ENCODE data around the gene KLC3.

DNA sequence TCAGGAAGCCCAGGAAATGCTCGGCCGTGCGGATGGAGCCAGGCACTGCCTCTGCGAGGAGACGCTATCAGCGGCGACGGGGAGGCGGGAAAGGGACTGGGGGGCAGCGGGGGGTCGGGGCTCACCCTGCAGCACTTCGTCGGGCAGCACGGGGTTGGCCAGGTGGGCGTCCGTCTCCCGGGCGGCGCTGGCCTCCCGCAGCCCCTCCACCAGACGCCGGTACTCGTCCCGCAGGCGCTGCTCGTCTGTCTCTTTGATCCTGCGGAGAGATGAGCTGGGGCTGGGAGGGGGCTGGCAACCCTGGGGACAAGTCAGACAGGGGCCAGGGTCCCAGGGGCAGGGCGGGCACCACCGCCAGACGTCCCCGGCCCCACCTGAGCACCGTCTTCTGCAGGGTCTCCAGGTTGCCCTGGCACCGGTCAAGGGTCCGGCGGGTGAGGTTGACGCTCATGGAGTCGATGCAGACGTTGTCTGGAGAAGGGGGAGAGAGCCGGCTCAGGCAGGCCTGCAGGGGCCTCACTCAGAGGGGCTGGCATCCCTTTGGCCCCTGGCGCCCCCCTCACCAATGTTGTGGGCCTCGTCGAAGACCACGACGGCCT is 23.4 kb downstream of the KLC3 start:
- TF ChIP-seq, protein P1, sequence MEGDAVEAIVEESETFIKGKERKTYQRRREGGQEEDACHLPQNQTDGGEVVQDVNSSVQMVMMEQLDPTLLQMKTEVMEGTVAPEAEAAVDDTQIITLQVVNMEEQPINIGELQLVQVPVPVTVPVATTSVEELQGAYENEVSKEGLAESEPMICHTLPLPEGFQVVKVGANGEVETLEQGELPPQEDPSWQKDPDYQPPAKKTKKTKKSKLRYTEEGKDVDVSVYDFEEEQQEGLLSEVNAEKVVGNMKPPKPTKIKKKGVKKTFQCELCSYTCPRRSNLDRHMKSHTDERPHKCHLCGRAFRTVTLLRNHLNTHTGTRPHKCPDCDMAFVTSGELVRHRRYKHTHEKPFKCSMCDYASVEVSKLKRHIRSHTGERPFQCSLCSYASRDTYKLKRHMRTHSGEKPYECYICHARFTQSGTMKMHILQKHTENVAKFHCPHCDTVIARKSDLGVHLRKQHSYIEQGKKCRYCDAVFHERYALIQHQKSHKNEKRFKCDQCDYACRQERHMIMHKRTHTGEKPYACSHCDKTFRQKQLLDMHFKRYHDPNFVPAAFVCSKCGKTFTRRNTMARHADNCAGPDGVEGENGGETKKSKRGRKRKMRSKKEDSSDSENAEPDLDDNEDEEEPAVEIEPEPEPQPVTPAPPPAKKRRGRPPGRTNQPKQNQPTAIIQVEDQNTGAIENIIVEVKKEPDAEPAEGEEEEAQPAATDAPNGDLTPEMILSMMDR (IDR thresholded peaks at IDR 0.05) = no peak
- no peak for TF ChIP-seq POLR2A (IDR thresholded peaks at IDR 0.05)
